Measurements from ENCODE around the gene ACOXL. TPM values are rescaled to one million over a fixed set of nuclear protein-coding genes. Genes with fewer than 3 reads are reported as not detected.

ACOXL gene
- total and polyA plus RNA-seq, 2 of the 8 experiments (the other 6 are each of a cell fraction or from before 2014, with no cell fraction given): 11.4 to 20.6 TPM

- Histone ChIP-seq H3K79me2 (ENCODE audit: control insufficient read depth in 1 of 2, insufficient read depth in 2 of 2, low read length in 2 of 2) (no peaks in the 10 kb centered on the region), H3K27ac (ENCODE audit: low read depth, low read length) (no peak overlapping the region), H2BK120ac (replicated peaks; ENCODE audit: low read depth, low read length) (no peak overlapping the region), H3K36me3 (ENCODE audit: control insufficient read depth in 2 of 4, insufficient read depth in 4 of 4, low read length in 3 of 4) (no peaks in the 10 kb centered on the region; a peak in 1 of 8 replicates), H3K56ac (replicated peaks; ENCODE audit: insufficient read length, low read depth, low read length) (no peak overlapping the region), H3K23me2 (ENCODE audit: low read depth, low read length) (no peaks in the 10 kb centered on the region; the same call in 1 of the 2 replicates), H3K4me1 (replicated peaks in 1 of 4; ENCODE audit: control insufficient read depth in 3 of 4, insufficient read depth in 4 of 4, low read length in 3 of 4) (peaks cover 0 to 5% (median 2%) of the 10 kb centered on the region in 4 experiments; a peak in 2 of 7 replicates), H3K79me1 (ENCODE audit: low read depth, low read length) (no peaks in the 10 kb centered on the region; the same call in 1 of the 2 replicates), H3K18ac (ENCODE audit: extremely low read depth, low read length) (no peak overlapping the region), H2BK5ac (ENCODE audit: low read depth, low read length) (no peak overlapping the region), H3K9me3 (ENCODE audit: insufficient read depth in 2 of 2, low read depth in 1 of 2, low read length in 1 of 2) (no peaks in the 10 kb centered on the region), H3K27me3 (replicated peaks in 1 of 4; ENCODE audit: control insufficient read depth in 3 of 4, extremely low read depth in 1 of 4, insufficient read depth in 3 of 4, low read length in 3 of 4) (no peaks in the 10 kb centered on the region), H3K4me3 (ENCODE audit: extremely low read depth in 1 of 4, insufficient read depth in 2 of 4, low read depth in 3 of 4, low read length in 4 of 4) (no peak overlapping the region), H3K4ac (replicated peaks; ENCODE audit: insufficient read length, low read depth, low read length) (no peak overlapping the region), H4K5ac (ENCODE audit: insufficient read length, low read depth, low read length) (no peak overlapping the region), H3K4me2 (ENCODE audit: insufficient read depth in 1 of 2, low read depth in 2 of 2, low read length in 2 of 2) (no peak overlapping the region), H3K23ac (ENCODE audit: insufficient read length) (no peak overlapping the region), H3K9ac (replicated peaks in 1 of 4; ENCODE audit: extremely low read depth in 1 of 4, low read depth in 3 of 4, low read length in 3 of 4) (no peak overlapping the region), H4K91ac (replicated peaks; ENCODE audit: insufficient read length, low read length) (no peak overlapping the region), H3K14ac (ENCODE audit: insufficient read length) (no peak overlapping the region), H2BK12ac (ENCODE audit: low read depth, low read length) (no peak overlapping the region), H2BK20ac (ENCODE audit: low read length) (no peak overlapping the region), H2BK15ac (ENCODE audit: low read length) (no peak overlapping the region), H4K20me1 (replicated peaks in 1 of 2; ENCODE audit: control insufficient read depth in 1 of 2, insufficient read depth in 2 of 2, low read length in 2 of 2) (no peaks in the 10 kb centered on the region), H4K8ac (ENCODE audit: extremely low read depth, insufficient read depth, low read length) (no peak overlapping the region), H2AK5ac (ENCODE audit: low read depth, low read length) (no peak overlapping the region), H2AFZ (ENCODE audit: low read length) (no peak overlapping the region)
- no peak for TF ChIP-seq RNF2 (IDR thresholded peaks at IDR 0.05; ENCODE audit: borderline replicate concordance, low read depth, low read length, missing control alignments, poor library complexity, severe bottlenecking)
- TF ChIP-seq USF2 (IDR thresholded peaks at IDR 0.05; ENCODE audit: low read length): no peak
- DNase-seq (ENCODE audit: low read depth in 1 of 2, low spot score in 2 of 2): no peak
- WGBS, 2 experiments (ENCODE audit: extremely low coverage in 1 of 2, insufficient coverage in 1 of 2, insufficient read length in 1 of 2, insufficient replicate concordance in 2 of 2, low coverage in 1 of 2, low lambda C conversion rate in 2 of 2, missing lambda C conversion rate in 1 of 2): 89% methylated on average over 4 of the region's 4 CpGs; no CpG with 5 or more reads in 1 of the 2 experiments
- FAIRE-seq: peak; percentile 28
- CTCF ChIA-PET (ENCODE audit: partially characterized antibody): interaction anchor here (0.5 kb wide), 1 partner anchor 46 kb away, joined by 3 read pairs; no protein-coding TSS in a partner anchor
- POLR2A ChIA-PET (ENCODE audit: partially characterized antibody): no interaction called here
These were observed 292.1 kb downstream of the ACOXL start for GRCh38 chr2:111024496-111024895.
